Activated T-helper 1 cell treated with Interleukin-2 at 50 U/mL for 16 hours (primary cell): ENCODE results near the gene PAIP2.

Experiments
- DNase-seq: peaks from one replicate; pipeline ENCODE4 v3.0.0-alpha.2; 2020; ENCODE audit warnings: low read depth

The PAIP2 gene

DNA sequence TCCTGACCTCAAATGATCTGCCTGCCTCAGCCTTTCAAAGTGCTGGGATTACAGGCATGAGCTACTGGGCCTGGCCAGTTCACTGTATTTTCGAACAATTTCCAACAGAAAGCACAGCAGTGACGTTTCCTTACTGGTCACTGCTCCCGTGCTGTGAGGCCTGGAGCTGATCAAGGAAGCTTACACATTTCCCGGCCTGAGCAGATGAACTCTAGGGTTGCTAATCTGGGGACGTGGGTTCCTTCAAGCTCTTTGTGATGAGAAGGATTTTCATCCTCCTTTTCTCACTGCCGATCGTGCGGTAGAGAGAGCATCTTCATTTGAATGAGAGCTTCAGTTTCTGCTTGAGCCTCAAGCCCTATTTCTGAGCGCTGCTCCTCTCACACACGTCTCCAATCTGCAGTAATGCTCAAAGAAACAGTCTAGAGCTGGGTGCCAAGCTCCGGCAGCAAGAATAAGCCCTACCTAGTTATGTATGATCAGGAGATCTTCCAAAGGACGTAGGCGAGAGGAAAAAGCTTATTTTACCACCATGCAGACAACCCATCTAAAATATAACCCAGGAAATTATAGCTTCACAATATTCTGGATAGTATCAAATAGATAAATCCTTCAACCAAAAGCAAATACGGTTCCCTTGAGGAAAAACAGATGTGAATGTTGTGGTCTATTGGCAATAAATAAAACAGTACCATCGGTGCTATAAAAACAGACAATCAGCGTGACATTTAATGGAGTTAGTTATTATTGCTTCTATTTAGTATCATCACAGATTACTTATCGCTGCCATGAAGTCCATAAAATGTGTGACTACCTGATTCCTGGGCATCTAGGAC, 69.6 kb downstream of the PAIP2 start:
- no peak for DNase-seq

DNA sequence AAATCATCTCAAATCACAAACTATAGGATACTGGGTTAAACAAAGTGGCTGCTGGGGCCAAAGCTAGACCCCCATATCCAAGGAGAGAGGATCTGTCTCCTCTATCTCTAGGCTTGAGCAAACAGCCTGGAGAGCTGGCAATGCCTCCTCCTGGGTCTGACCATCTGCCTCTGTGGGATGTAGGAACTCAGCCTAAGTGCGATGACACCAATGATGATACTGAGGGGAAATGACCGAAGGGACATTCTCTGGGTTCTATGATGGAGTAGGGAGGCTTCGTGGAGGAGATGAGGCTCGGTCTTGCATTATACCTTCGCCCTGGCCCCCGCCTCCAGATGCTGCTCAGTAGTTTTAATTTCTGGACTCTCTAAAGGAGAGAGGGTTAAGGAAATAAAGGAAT, 71.5 kb downstream of the PAIP2 start:
- no peak for DNase-seq

DNA sequence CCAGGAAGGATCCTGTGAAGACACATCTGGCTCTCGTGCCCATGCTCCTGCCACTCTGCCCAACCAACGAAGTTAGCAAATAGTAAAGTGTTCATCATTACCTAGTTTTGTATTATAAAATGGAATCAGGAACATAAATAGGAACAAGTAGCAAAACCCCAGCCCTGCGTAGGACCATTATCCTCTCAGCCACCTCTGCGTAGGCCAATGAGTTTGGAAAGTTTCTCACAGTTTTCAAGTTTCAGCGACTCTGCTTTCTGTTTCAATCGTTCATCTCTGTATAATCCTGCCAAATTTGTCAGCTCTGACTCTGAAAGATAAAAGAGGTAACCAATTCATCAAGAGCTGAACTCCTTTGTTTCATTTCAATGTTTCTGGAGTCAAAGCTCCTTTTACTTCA, 72.3 kb downstream of the PAIP2 start:
- no peak for DNase-seq

DNA sequence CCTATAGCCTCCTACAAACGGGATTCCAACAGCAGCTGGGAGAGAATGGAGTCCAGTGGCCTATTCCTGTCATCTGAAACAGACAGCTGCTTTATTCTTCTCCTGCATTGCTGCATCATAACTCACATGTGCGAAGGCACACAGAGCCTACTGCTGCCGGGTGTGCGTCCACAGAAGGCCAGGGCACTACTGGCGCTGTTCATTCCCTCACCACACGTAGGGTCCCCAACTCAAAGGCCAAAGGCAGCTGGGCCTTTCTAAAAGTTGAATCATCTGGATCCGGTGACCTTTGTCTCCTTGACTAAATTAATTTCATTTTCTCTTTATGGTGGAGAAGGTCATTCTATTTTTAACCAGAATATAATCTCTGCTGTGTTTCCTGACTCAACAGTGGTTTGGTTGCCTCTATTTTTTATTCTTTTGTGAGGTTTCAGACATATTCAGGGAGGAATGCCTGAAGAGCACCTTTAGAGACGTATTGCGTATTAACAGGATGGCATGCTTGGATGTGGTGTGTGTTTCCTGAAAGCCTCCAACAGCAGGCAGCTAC, 73.0 kb downstream of the PAIP2 start:
- DNase-seq, result no peak

DNA sequence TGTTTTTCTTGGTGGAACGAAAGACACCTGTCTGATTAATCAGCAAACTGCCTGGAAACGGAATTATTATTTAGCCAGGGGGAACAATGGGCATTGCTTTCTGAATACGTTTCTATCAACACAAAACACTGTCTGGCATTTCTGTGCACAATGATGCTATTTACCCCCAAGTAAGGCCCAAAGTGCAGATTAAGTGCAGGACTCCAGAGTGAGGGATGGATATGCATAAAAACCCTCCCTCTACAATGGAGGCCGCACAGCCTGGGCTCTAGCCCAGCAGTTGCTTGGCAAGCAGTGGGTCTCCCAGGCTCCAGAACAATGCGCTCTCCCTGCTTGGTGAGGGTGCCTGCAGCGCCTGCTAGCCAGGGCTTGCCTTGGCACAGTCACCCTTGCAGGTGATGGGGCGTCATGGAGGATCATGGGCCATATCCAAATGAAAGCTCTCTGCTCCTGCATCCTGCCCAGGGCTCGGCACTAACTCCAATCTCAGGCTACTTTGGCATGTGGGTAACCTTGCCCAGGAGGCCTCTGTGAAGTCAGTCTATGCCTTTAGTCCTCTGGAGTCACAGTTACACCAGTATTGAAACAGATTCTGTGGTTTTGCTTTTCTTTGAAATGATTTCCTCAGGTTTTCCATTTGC, 73.7 kb downstream of the PAIP2 start:
- DNase-seq, result no peak

DNA sequence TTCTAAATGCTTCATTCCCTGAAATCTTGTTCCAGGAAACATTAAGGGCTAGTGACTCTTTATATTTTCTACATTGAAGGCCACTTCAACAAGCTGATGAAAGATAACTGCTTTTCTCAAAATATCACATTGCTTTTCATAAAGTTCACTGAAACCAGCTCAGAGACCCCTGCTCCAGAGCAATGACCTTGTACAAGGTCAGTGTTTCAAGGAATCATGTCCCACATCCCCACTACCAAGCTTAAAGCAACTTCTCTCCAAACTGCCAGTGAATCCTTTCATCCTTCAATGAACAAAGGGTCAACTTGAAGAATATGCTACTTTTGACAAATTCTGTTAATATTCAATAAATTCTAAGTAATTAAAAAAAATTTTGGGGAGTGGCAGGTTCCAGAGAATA, 74.2 kb downstream of the PAIP2 start:
- no peak for DNase-seq

DNA sequence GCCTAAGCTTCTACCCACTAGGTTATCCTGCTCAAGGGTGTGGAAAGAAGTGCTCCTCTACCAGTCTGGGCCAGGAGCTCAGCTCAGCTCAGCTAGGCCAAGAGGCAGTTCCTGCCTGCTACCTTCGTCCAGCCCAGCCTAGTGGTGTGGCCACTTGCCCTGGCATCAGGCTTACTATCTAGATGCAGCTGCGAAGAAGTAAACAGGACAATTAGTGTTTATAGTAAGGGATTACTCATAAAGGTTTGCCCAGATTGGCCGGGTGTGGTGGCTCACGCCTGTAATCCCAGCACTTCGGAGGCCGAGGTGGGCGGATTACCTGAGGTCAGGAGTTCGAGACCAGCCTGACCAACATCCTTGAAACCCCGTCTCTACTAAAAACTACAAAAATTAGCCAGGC, 75.0 kb downstream of the PAIP2 start:
- DNase-seq, result no peak

DNA sequence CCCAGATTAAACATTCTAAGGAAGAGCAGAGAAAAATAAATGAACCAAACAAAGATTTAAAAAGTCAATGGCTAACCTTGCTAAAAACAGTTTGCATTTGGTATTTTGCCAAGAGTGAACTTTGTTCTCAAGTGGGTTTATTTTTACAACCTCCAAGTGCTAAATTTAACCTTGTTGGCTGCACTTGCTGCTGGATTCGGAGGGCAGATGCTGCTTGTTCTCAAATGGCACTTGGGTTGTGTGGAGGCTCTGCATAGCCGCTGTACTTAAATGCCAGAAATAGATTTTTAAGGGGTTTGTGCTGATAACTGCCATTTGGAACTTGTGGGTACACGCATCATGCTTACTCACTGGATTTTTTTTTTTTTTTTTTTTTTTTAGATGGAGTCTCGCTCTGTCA, 75.6 kb downstream of the PAIP2 start:
- no peak for DNase-seq

DNA sequence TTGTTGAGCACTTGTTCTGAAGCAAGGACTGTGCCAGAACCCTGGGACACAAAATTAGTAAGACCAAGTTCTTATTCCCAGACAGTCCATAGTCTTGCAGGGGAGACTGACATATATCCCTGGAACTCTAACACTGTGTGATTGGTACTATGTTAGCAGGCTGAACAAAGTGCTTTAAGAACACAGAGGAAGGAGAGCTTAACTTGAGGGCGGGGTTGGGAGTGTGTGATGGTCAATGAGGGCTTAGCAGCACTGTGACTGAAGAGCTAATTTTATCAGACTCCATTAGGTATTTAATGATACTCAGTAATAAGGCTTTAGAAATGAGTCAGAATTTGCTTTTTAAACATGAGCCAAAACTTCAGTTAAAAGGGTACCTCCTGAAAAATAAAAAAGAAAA, 77.1 kb downstream of the PAIP2 start:
- no peak for DNase-seq
